Ectodermal cell (in vitro differentiated cells): ENCODE data around the gene NBL1.
A peak's percentile ranks its signal among the peaks of the same experiment; 100 is the strongest.

ENCODE experiments used
- H3K27ac ChIP-seq: 2 replicates; pipeline ENCODE4 v1.7.0; 2013; ENCODE audit warnings: mild to moderate bottlenecking, low read depth, low read length; ENCODE audit not compliant: insufficient read depth, poor library complexity, severe bottlenecking
- H3K27me3 ChIP-seq: 2 replicates; pipeline ENCODE4 v1.7.0; 2013; ENCODE audit warnings: mild to moderate bottlenecking, low read length; ENCODE audit not compliant: insufficient read depth, control insufficient read depth, poor library complexity, severe bottlenecking
- H3K36me3 ChIP-seq: one replicate; pipeline ENCODE4 v1.7.0; 2013; ENCODE audit warnings: low read length; ENCODE audit not compliant: control insufficient read depth, insufficient read depth
- H3K4me1 ChIP-seq: one replicate; pipeline ENCODE4 v1.7.0; 2013; ENCODE audit warnings: low read length; ENCODE audit not compliant: control insufficient read depth, insufficient read depth
- H3K4me3 ChIP-seq: 2 replicates; pipeline ENCODE4 v1.7.0; 2013; ENCODE audit warnings: low read depth, low read length, control low read depth; ENCODE audit not compliant: insufficient read depth
- H3K9me3 ChIP-seq: 2 replicates; pipeline ENCODE4 v1.7.0; 2013; ENCODE audit warnings: mild to moderate bottlenecking, low read length, moderate library complexity; ENCODE audit not compliant: control insufficient read depth
- WGBS, 2 experiments: methylation state at CpG; one replicate each; pipeline ENCODE4 v1.1.7; 2013; ENCODE audit warnings: missing lambda C conversion rate in 2 of 2; 5-methylcytosine and 5-hydroxymethylcytosine counted together

NBL1 gene

DNA sequence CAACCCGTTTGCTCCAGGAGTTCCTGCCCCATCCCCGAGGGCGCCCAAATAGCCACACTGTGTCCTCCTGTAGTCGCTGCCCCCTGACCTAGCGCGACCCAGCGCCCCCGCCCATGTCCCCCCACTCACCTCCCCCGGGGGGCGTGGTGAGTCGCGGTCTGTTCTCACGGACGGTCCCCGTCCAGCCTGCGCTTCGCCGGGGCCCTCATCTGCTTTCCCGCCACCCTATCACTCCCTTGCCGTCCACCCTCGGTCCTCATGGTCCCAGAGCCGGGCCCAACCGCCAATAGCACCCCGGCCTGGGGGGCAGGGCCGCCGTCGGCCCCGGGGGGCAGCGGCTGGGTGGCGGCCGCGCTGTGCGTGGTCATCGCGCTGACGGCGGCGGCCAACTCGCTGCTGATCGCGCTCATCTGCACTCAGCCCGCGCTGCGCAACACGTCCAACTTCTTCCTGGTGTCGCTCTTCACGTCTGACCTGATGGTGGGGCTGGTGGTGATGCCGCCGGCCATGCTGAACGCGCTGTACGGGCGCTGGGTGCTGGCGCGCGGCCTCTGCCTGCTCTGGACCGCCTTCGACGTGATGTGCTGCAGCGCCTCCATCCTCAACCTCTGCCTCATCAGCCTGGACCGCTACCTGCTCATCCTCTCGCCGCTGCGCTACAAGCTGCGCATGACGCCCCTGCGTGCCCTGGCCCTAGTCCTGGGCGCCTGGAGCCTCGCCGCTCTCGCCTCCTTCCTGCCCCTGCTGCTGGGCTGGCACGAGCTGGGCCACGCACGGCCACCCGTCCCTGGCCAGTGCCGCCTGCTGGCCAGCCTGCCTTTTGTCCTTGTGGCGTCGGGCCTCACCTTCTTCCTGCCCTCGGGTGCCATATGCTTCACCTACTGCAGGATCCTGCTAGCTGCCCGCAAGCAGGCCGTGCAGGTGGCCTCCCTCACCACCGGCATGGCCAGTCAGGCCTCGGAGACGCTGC, 21.7 kb downstream of the NBL1 start:
- Histone ChIP-seq H3K4me1 (no peaks in the 10 kb centered on the region), H3K4me3 (peak overlapping the region; percentile 0), H3K9me3 (no peaks in the 10 kb centered on the region), H3K36me3 (no peaks in the 10 kb centered on the region), H3K27me3 (peaks cover 64% of the 10 kb centered on the region), H3K27ac (no peak overlapping the region)
- WGBS, 2 experiments, result 29 to 32% methylated on average over 84 of the region's 84 CpGs

- H3K4me3 ChIP-seq, result no peak overlapping the region
- H3K9me3 ChIP-seq, result no peaks in the 10 kb centered on the region
- H3K27me3 ChIP-seq, result peaks cover 44% of the 10 kb centered on the region
- no peak overlapping the region for H3K27ac ChIP-seq
- 82 to 83% methylated on average over 8 of the region's 8 CpGs for WGBS, 2 experiments
- H3K36me3 ChIP-seq, result no peaks in the 10 kb centered on the region
- H3K4me1 ChIP-seq, result no peaks in the 10 kb centered on the region
Measured at GRCh38 chr1:19668888-19669287, 24.8 kb downstream of the NBL1 start.

GRCh38 chr1:19670787-19671186, 26.7 kb downstream of the NBL1 start:
- Histone ChIP-seq H3K4me3 (no peak overlapping the region), H3K36me3 (no peaks in the 10 kb centered on the region), H3K9me3 (no peaks in the 10 kb centered on the region), H3K4me1 (no peaks in the 10 kb centered on the region), H3K27me3 (peaks cover 25% of the 10 kb centered on the region), H3K27ac (no peak overlapping the region)
- 88 to 89% methylated on average over 4 of the region's 4 CpGs for WGBS, 2 experiments

DNA sequence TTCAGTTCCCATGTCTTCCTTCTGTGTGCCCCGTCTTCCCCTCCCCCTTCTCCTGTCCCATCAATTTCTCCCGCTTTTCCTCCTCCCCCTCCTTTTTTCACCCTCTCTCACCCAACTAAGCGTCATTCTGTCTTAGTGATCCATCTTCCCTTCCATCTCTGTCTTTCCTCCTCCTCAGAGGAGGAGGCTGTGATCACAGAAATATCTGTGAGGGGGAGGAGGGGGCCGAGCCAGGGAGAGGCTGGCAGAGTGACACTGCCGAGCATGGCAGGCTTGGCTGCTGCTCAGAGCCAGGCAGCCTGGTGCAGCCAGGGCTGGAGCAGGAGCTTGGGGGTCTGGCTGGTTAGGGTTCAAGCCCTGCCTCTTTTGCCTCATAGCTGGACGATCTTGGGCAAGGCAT, 28.1 kb downstream of the NBL1 start:
- WGBS, 2 experiments, result 77 to 80% methylated on average over 6 of the region's 6 CpGs
- H3K9me3 ChIP-seq, result no peaks in the 10 kb centered on the region
- peaks cover 10% of the 10 kb centered on the region for H3K27me3 ChIP-seq
- H3K27ac ChIP-seq, result no peak overlapping the region
- no peaks in the 10 kb centered on the region for H3K4me1 ChIP-seq
- no peaks in the 10 kb centered on the region for H3K36me3 ChIP-seq
- no peak overlapping the region for H3K4me3 ChIP-seq

GRCh38 chr1:19675797-19676196, 31.7 kb downstream of the NBL1 start:
- WGBS, 2 experiments, result 64 to 66% methylated on average over 5 of the region's 5 CpGs
- Histone ChIP-seq H3K4me1 (no peaks in the 10 kb centered on the region), H3K27me3 (no peaks in the 10 kb centered on the region), H3K27ac (no peak overlapping the region), H3K4me3 (no peak overlapping the region), H3K36me3 (no peaks in the 10 kb centered on the region), H3K9me3 (no peaks in the 10 kb centered on the region)

- H3K4me1 ChIP-seq, result no peaks in the 10 kb centered on the region
- H3K9me3 ChIP-seq, result no peaks in the 10 kb centered on the region
- no peaks in the 10 kb centered on the region for H3K36me3 ChIP-seq
- H3K27me3 ChIP-seq, result no peaks in the 10 kb centered on the region
- 32 to 36% methylated on average over 13 of the region's 13 CpGs for WGBS, 2 experiments
- no peak overlapping the region for H3K27ac ChIP-seq
- no peak overlapping the region for H3K4me3 ChIP-seq
Measured at GRCh38 chr1:19676438-19676922, 32.4 kb downstream of the NBL1 start.

- WGBS, 2 experiments, result 77 to 79% methylated on average over 11 of the region's 11 CpGs
- no peaks in the 10 kb centered on the region for H3K36me3 ChIP-seq
- H3K27me3 ChIP-seq, result no peaks in the 10 kb centered on the region
- no peaks in the 10 kb centered on the region for H3K9me3 ChIP-seq
- H3K4me1 ChIP-seq, result no peaks in the 10 kb centered on the region
- no peak overlapping the region for H3K4me3 ChIP-seq
- no peak overlapping the region for H3K27ac ChIP-seq
Measured at GRCh38 chr1:19678493-19678892, 34.4 kb downstream of the NBL1 start.

DNA sequence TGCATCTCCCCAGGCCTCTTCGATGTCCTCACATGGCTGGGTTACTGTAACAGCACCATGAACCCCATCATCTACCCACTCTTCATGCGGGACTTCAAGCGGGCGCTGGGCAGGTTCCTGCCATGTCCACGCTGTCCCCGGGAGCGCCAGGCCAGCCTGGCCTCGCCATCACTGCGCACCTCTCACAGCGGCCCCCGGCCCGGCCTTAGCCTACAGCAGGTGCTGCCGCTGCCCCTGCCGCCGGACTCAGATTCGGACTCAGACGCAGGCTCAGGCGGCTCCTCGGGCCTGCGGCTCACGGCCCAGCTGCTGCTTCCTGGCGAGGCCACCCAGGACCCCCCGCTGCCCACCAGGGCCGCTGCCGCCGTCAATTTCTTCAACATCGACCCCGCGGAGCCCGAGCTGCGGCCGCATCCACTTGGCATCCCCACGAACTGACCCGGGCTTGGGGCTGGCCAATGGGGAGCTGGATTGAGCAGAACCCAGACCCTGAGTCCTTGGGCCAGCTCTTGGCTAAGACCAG, 34.9 kb downstream of the NBL1 start:
- Histone ChIP-seq H3K4me3 (no peak overlapping the region), H3K4me1 (no peaks in the 10 kb centered on the region), H3K36me3 (no peaks in the 10 kb centered on the region), H3K9me3 (no peaks in the 10 kb centered on the region), H3K27me3 (no peaks in the 10 kb centered on the region), H3K27ac (no peak overlapping the region)
- WGBS, 2 experiments, result 93 to 94% methylated on average over 34 of the region's 34 CpGs

DNA sequence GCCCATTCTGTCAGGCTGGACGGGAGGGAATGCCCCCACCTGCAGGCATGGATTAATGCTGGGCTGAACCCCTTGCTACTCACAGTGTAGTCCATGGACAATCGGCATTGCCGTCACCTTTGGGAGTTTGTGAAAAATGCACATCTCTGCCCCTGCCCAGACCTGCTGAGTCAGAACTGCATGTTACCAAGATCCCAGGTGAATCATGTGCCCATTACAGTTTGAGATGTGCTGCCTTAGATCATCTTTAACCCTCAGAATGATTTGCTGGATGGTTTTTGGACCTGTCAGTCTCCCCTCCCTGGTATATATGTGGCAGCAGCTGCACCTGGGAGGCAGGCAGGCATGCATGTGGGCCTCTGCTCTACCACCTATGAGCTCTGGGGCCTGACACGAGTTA, 35.6 kb downstream of the NBL1 start:
- H3K4me1 ChIP-seq, result no peaks in the 10 kb centered on the region
- no peaks in the 10 kb centered on the region for H3K27me3 ChIP-seq
- H3K9me3 ChIP-seq, result no peaks in the 10 kb centered on the region
- H3K4me3 ChIP-seq, result no peak overlapping the region
- H3K36me3 ChIP-seq, result no peaks in the 10 kb centered on the region
- H3K27ac ChIP-seq, result no peak overlapping the region
- WGBS, 2 experiments, result 87 to 89% methylated on average over 4 of the region's 4 CpGs

- no peaks in the 10 kb centered on the region for H3K27me3 ChIP-seq
- no peaks in the 10 kb centered on the region for H3K4me1 ChIP-seq
- H3K27ac ChIP-seq, result no peak overlapping the region
- H3K4me3 ChIP-seq, result no peak overlapping the region
- WGBS, 2 experiments, result 80 to 81% methylated on average over 7 of the region's 7 CpGs
- H3K36me3 ChIP-seq, result no peaks in the 10 kb centered on the region
- H3K9me3 ChIP-seq, result no peaks in the 10 kb centered on the region
Measured at GRCh38 chr1:19680644-19681043, 36.5 kb downstream of the NBL1 start.
